Testis (tissue), 2 donors: ENCODE measurements around the gene TOM1L2.

ENCODE experiments used
- POLR2A ChIP-seq: fragments of 450-650 bp; IDR thresholded peaks from one replicate; pipeline ENCODE4 v1.6.1; 2017; ENCODE audit warnings: antibody characterized with exemption, mild to moderate bottlenecking, moderate library complexity
- TF ChIP-seq, protein P1 (sequence below), 3 experiments: fragments of 450-650 bp in 2 of 3; fragments of 200-600 bp in 1 of 3; sonication (generic) in 1 of 3; IDR thresholded peaks; one replicate each; pipeline ENCODE4 v1.5.1; 2016 to 2019; ENCODE audit warnings: antibody characterized with exemption in 3 of 3, mild to moderate bottlenecking in 2 of 3, moderate library complexity in 1 of 3

DNA sequence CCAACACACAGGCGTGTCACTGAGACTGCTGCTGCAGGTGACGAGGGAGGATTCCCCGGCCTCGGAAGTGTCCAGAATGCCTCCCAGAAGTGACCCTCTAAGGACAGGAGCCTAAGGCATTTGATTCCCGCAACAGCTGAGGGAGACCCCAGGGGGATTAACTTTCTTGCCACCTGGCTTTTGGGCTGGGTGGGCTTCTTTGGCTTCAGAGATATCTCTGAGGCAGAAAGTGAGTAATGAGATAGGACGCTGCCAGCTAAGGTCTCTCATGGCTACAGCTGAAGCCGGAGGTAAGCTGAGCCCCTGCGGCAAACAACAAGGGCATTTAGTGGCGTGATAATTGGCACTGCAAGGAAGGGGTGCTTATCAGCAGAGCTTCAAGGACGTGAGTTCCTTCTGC, 17.4 kb upstream of the TOM1L2 start:
- TF ChIP-seq, protein P1, sequence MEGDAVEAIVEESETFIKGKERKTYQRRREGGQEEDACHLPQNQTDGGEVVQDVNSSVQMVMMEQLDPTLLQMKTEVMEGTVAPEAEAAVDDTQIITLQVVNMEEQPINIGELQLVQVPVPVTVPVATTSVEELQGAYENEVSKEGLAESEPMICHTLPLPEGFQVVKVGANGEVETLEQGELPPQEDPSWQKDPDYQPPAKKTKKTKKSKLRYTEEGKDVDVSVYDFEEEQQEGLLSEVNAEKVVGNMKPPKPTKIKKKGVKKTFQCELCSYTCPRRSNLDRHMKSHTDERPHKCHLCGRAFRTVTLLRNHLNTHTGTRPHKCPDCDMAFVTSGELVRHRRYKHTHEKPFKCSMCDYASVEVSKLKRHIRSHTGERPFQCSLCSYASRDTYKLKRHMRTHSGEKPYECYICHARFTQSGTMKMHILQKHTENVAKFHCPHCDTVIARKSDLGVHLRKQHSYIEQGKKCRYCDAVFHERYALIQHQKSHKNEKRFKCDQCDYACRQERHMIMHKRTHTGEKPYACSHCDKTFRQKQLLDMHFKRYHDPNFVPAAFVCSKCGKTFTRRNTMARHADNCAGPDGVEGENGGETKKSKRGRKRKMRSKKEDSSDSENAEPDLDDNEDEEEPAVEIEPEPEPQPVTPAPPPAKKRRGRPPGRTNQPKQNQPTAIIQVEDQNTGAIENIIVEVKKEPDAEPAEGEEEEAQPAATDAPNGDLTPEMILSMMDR (IDR thresholded peaks at IDR 0.05), result no peak
- TF ChIP-seq POLR2A, result no peak
